Measurements from ENCODE around the gene TMEM82.
"Not testable (repeated sequence)": the region's sequence is repeated elsewhere in the genome, so short reads cannot be mapped to it uniquely, and the experiment has no call there.

TMEM82 gene

DNA sequence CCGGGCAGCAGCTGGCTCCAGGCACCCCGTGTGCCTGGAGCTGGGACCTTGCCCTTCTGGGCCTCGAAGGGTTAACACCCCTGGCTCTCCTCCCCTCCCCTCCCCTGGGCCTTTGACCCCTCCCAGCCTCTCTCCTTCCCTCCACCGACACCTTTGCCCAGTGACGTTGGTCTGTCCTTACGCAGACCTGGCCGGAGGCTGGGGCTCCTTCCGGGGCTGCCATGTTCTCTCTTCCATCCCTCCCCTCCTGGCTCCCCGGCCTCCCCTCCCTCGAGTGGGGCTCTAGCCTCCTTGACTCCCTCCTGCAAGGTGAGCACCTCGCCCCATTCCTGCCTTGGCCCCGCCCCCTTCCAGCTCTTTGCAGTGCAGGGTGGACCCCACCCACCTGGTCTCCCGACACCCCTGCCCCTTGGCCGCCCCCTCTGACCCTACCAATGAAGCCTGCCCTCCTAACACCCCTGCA is at the start of gene TMEM82:
TMEM82 (plus strand) TSS at position 161 of the 463 bp plus-strand sequence; CDS start at position 222, 61 bp downstream.
- FAIRE-seq (no peak), DNase-seq (ENCODE audit: low spot score) (no peak)

DNA sequence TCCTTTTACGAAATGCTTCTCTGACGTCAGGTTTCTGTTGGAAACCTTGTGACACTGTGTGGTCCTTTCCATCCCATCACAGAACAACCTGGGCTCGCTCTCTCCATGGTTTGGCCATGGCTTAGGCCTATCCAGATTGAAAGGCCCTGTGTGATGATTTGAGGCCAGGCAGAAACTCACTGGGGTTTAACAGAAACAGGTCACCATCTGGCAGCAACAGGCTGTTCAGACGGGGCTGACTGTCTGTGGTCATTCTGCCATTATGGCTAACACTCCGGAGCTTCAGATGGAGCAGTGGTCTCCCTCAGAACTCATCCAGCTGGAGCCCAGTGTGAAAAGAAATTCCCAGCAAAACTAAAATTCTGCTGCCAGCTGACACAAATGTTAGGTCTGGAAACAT is 48.9 kb upstream of the TMEM82 start:
- FAIRE-seq (no peak), DNase-seq (ENCODE audit: low spot score) (no peak)

GRCh38 chr1:15696956-15697521 is 45.3 kb upstream of the TMEM82 start:
- DNase-seq (ENCODE audit: low spot score) = no peak

GRCh38 chr1:15698201-15698600 is 44.1 kb upstream of the TMEM82 start:
- FAIRE-seq = no peak
- no peak for DNase-seq (ENCODE audit: low spot score)

More at GRCh38 chr1:15696956-15697521, 45.3 kb upstream of the TMEM82 start:
- no peak for FAIRE-seq

DNA sequence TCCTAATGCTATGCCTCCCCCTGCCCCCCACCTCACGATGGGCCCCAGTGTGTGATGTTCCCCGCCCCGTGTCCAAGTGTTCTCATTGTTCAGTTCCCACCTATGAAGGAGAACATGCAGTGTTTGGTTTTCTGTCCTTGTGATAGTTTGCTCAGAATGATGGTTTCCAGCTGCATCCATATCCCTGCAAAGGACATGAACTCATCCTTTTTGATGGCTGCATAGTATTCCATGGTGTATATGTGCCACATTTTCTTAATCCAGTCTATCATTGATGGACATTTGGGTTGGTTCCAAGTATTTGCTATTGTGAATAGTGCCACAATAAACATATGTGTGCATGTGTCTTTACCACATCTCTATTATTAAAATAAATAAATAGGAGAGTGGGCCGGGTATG is 43.0 kb upstream of the TMEM82 start:
- not testable (repeated sequence) for DNase-seq (ENCODE audit: low spot score); FAIRE-seq

GRCh38 chr1:15700508-15700907 is 41.8 kb upstream of the TMEM82 start:
- no peak for DNase-seq (ENCODE audit: low spot score)
- no peak for FAIRE-seq

- no peak for DNase-seq (ENCODE audit: low spot score)
- no peak for FAIRE-seq
Measured at GRCh38 chr1:15701784-15702183, 40.5 kb upstream of the TMEM82 start.

DNA sequence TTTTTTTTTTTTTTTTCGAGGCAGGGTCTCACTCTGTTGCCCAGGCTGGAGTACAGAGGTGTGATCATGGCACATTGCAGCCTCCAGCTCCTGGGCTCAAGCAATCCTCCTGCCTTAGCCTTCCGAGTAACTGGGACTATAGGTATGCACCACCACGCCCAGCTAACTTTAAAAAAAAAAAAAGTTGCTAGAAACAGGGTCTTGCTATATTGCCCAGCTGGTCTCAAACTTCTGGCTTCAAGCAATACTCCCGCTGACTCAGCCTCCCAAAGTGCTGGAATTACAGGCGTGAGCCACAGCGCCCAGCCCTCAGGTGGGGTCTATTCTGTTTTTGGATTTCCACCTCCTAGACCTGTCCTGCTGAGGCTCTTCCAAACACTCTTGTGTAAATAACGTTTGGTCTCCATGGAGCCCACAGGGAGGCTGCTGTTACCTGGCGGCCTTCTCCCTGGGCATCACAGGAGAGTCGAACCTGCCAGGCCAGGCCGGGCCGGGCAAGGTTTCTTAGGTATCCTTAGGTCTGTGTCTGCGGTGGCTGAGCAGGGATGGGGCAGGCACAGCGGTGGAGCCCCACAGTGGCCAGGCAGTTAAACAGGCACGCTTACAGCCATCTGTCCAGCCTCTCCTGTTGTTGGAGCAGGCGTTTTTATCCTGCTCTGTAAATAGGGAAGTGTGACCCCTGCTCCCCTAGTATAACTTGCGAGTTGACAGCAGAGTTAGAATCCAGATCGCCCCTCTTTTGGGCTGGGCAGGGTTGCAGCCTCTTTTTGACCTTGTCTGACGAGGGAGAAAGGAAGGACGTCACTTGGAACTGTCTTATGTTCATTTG is 39.4 kb upstream of the TMEM82 start:
- FAIRE-seq = no peak
- DNase-seq (ENCODE audit: low spot score) = no peak

GRCh38 chr1:15703562-15703961 is 38.7 kb upstream of the TMEM82 start:
- FAIRE-seq (no peak), DNase-seq (ENCODE audit: low spot score) (no peak)

GRCh38 chr1:15704526-15705183 is 37.6 kb upstream of the TMEM82 start:
- no peak for FAIRE-seq
- no peak for DNase-seq (ENCODE audit: low spot score)

- no peak for FAIRE-seq
- DNase-seq (ENCODE audit: low spot score) = no peak
Measured at GRCh38 chr1:15705184-15705566, 37.1 kb upstream of the TMEM82 start.

- DNase-seq (ENCODE audit: low spot score) (no peak), FAIRE-seq (no peak)
Measured at GRCh38 chr1:15706751-15707150, 35.5 kb upstream of the TMEM82 start.

GRCh38 chr1:15707239-15707925 is 34.9 kb upstream of the TMEM82 start:
- no peak for FAIRE-seq
- DNase-seq (ENCODE audit: low spot score) = no peak

DNA sequence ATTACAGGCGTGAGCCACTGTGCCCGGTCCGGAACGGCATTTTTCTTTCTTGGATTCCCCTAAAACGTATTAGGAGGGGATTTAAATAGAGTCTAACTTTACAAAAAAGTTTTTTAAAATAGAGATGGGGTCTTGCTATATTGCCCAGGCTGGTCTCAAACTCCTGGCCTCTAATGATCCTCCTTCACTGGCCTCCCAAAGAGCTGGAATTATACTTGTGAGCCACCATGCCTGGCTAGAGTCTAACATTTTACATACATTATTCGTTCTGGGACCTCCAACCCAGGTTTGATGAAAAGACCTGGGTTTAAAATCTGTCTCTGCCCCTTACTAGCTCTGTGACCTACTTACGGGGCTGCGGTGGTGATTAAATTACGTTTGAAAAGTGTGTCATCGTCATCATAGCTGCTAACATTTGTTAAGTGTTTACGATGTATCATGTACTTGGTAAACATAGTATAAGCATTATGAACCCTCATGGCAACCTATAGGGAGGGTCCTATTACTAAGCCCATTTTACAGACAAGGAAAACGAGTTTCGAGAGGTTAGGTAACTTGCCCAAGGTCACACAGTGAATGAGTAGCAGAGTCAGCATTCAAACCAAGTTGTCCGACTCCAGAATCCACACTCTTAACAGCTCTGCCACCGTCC is 33.7 kb upstream of the TMEM82 start:
- DNase-seq (ENCODE audit: low spot score) = no peak
- FAIRE-seq = no peak

DNA sequence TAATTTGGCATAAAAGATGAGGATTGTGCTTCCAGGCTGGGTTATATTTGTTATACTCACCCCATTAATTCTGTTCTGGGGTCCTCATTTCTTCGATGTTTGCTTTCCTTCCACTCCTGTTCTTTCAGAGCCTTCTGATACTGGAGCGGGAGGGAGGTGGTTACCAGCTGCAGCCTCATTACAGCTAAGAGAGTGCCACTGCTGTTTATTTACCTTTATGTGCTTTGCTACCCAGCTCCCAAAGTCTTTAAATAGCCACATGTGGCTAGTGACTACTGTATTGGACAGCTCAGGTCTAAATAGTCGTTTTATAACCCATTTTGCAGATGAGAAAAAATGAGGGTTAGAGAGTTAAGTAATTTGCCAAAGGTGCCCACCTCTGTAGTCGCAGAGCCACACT is 33.1 kb upstream of the TMEM82 start:
- DNase-seq (ENCODE audit: low spot score) (no peak), FAIRE-seq (no peak)

DNA sequence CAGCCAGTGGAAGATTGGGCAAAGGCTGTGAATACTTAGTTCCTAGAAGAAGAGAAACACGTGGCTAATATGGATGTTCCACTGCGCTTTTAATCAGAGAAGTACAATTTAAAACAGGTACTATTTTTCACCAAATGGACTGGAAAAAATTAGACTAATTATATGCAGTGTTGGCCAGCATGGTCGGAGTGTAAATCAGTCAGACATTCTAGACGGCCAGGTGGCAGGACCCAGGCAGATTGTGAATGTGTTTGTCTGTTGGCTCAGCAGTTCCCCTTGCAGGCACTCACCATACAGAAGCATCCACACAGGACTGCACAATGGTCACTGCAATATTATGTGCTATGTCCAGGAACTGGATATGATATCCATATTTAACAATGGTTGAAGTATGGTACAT is 30.1 kb upstream of the TMEM82 start:
- FAIRE-seq (no peak), DNase-seq (ENCODE audit: low spot score) (no peak)

DNA sequence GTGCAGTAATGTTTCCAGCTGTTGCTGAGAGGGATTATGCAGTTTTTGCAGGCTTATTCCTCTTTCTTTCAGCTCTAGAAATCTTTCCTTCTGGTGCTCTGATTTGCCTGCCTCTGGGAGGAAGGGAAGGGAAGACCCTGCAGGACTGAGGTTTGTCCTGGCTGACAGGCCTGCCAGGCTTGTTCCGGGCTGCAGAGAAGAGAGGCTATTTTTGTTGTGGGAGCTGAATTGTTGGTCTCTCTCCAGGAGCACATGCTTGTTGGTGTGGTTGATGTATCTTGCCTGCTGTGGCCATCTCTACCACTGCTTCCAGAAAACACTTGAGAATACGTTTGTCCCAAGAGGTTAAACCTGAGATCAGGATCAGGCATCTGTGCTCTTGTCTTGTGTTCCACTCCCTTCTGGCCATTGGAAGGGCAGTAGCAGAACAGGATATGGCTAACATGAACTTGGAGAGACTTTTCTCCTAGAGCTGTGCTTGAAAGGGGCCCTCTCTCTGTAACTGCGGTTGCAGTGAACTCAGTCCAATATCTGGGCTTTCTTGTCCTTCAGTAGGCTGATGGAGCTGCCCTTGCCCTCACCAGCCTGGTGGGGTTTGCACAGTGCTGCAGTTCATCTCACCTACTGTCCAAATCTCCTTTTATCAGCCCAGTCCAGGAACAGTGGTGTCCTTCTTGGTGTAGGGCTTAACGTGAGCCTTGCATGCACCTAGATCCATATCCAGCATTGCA is 27.7 kb upstream of the TMEM82 start:
- DNase-seq (ENCODE audit: low spot score) (no peak), FAIRE-seq (no peak)

DNA sequence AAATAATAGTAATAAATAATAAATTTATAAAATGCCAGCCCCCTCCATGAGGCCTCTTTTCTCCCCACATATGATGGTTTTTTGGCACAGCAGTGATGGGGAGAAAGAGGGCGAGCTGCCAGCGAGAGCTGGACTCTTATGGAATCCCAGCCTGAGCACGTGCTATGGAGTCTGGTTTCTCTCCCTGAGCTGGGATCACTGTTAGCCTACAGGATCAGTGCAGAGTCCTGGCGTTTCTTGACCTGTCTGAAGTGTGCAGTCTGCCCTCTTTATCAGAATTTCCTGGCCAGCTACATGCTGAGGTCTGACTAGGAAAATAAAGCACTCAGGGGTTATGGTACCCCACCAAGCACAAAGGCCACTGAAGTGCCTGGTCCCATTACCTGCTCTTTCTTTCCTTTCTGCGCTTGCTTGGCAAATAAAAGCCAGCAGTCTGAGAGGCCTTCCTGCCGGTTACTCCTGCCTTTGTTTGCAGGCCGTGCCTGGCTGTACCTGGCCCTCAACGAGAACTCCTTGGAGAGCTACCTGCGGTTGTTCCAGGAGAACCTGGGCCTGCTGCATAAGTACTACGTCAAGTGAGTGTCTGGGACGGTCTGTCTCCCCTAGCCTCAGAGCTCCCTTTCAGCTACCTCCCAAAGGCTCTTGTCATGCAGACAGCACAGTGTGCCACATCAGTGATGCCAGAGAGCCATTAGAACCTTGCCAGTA is 24.7 kb upstream of the TMEM82 start:
- no peak for DNase-seq (ENCODE audit: low spot score)
- FAIRE-seq = no peak

DNA sequence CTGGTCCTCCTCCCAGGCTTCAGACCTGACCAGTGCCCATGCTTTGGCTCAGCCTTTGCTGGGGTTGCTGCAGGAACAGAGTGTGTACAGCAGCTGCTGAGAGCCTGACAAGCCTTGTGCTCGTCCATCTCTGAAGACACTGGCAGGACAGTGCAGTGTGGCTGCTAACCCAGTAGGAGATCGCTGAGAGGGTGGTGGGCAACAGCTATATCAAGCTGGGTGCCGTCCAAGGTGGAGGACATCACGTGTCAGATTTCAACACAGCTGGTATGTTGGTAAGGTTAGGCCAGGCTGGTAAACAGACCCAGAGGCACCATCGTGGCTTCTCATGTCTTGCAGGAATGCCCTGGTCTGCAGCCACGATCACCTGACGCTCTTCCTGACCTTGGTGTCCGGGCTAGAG is 24.1 kb upstream of the TMEM82 start:
- FAIRE-seq (no peak), DNase-seq (ENCODE audit: low spot score) (no peak)
